AG04449 (cell line): ENCODE results near the gene FOXN3.

Source experiments
- CTCF ChIA-PET: fragments of 350-600 bp; formaldehyde crosslinking; extraction: SDS; loops from one replicate; lab custom pipeline; 2021; ENCODE audit warnings: antibody characterized with exemption; lab: Yijun Ruan, JAX
- POLR2A ChIA-PET: fragments of 400-600, 350-600 bp; formaldehyde crosslinking; extraction: SDS; loops from one replicate; lab custom pipeline; 2020; ENCODE audit warnings: antibody characterized with exemption, inconsistent platforms; lab: Yijun Ruan, JAX
- DNase-seq: peaks from one replicate; pipeline ENCODE4 v3.0.0-alpha.2; 2010; ENCODE audit warnings: low read depth, low spot score
- H3K4me3 ChIP-seq: 2 replicates; pipeline ENCODE4 v1.5.1; 2011; ENCODE audit warnings: low read depth, mild to moderate bottlenecking, control low read depth, low read length
- CTCF ChIP-seq: IDR thresholded peaks from one replicate; pipeline ENCODE4 v1.5.1; 2011; ENCODE audit warnings: mild to moderate bottlenecking, moderate library complexity, low read length, control low read depth, inconsistent platforms; ENCODE audit not compliant: insufficient read depth; ENCODE audit errors: missing control alignments

The FOXN3 gene

DNA sequence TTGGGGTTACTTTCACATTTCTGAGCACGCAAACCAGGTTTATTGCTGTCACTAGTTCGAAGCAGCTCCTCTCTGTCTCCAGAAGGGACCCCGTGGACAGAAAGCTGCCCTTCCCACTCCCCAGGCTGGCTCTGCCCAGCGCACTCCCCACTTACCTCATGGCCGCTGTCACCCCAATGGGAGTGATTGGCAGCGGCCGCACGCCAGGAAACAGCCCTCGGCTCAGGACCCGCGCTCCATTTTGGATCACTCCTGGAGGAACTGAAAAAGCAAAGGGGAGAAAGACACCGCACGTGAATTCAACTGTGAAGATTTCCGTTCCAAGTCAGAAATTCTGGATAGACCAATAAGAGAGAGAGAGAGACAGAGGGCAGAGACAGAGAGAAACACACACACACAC lies 236.5 kb downstream of the FOXN3 start:
- TF ChIP-seq CTCF, result no peak
- DNase-seq, result no peak
- ChIA-PET POLR2A (no interaction called here), CTCF (interaction anchor here (2.0 kb wide), 1 partner anchor 140 kb away, joined by 4 read pairs; no protein-coding TSS in a partner anchor)
- no peak overlapping the region for H3K4me3 ChIP-seq

- ChIA-PET POLR2A (no interaction called here), CTCF (interaction anchor here (2.0 kb wide), 1 partner anchor 139 kb away, joined by 4 read pairs; no protein-coding TSS in a partner anchor)
- TF ChIP-seq CTCF, result no peak
- DNase-seq, result no peak
- H3K4me3 ChIP-seq, result no peak overlapping the region
Measured at GRCh38 chr14:89179891-89180404, 237.1 kb downstream of the FOXN3 start.

GRCh38 chr14:89178800-89179535 lies 238.1 kb downstream of the FOXN3 start:
- POLR2A ChIA-PET, result interaction anchor here (0.7 kb wide), 1 partner anchor 186 kb away, joined by 3 read pairs; no protein-coding TSS in a partner anchor

GRCh38 chr14:89178376-89178775 lies 238.7 kb downstream of the FOXN3 start:
- ChIA-PET POLR2A (interaction anchor here (0.7 kb wide), 1 partner anchor 187 kb away, joined by 3 read pairs; no protein-coding TSS in a partner anchor), CTCF (interaction anchor here (0.9 to 3.5 kb wide), 11 partner anchors 8 to 737 kb away, joined by 3 to 18 read pairs (median 6); no protein-coding TSS in a partner anchor)
- H3K4me3 ChIP-seq, result no peak overlapping the region
- no peak for DNase-seq
- TF ChIP-seq CTCF, result no peak

More at GRCh38 chr14:89178800-89179535, 238.1 kb downstream of the FOXN3 start:
- TF ChIP-seq CTCF, result no peak
- CTCF ChIA-PET, result interaction anchor here (1.2 to 2.5 kb wide), 5 partner anchors 10 to 736 kb away, joined by 3 to 11 read pairs (median 6); no protein-coding TSS in a partner anchor
- H3K4me3 ChIP-seq, result no peak overlapping the region
- peak; percentile 44 for DNase-seq

DNA sequence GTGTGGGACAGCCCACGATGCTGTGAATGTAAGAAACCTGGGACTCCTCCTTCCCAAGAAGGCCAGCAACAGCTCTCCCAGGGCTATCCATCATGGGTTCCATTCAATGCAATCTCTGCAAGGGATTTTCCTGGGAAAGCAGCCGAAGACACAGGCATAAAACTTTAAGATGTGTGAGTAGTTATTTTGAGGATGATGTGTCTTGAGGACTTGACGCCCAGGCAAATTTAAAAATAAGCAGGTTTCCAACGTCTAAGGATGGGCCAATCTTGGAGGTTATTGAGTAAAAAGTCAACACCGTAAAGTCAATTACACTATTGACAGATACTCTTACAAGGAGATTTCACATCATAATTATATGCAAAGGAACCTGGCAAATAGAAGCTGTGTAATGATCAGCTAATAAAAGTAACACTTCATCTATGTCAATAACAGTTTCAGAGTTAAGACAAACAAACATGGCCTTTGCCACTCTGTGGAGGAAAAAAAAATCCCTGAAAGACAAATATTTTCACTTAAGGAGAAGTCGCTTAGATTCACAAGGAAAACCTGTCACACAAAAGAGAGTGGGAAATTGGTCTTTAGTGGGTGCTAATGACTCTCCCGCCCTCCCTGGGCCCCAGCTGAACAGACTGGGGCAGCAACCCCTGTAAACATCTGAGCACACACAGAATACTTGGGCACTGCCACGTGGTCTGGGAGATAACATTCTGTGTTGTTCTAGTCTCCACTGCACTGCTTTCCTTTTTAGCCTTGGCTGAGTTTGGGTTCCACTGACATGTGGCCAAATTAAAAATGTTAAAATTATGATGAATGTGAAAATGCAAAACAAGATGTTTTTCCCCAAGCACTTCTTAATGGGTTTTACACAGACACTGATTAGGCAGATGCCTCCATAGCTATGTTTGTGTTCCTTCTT lies 240.9 kb downstream of the FOXN3 start:
- ChIA-PET CTCF (interaction anchor here (0.6 to 3.5 kb wide), 10 partner anchors 9 to 576 kb away, joined by 3 to 18 read pairs (median 4); no protein-coding TSS in a partner anchor), POLR2A (no interaction called here)
- no peak overlapping the region for H3K4me3 ChIP-seq
- TF ChIP-seq CTCF, result no peak
- DNase-seq, result no peak
